ENCODE results near the gene AGPS. TPM values are rescaled to one million over a fixed set of nuclear protein-coding genes. Genes with fewer than 3 reads are reported as not detected.

AGPS gene
- polyA plus RNA-seq, 1 experiment, result 6.9 TPM

GRCh38 chr2:177433402-177433801, 40.8 kb downstream of the AGPS start:
- Histone ChIP-seq H3K4me3 (ENCODE audit: low read depth, low read length) (no peak overlapping the region), H3K36me3 (ENCODE audit: control insufficient read depth, insufficient read depth, low read length) (no peaks in the 10 kb centered on the region), H3K27me3 (ENCODE audit: control insufficient read depth, insufficient read depth, low read length) (no peaks in the 10 kb centered on the region)
- DNase-seq (ENCODE audit: low read depth), result no peak
- no peak for TF ChIP-seq CTCF (IDR thresholded peaks at IDR 0.05; ENCODE audit: insufficient read depth, low read depth, low read length)
- ChIA-PET CTCF (interaction anchor here (1.6 kb wide), 1 partner anchor 30 kb away, joined by 4 read pairs; no protein-coding TSS in a partner anchor), POLR2A (no interaction called here)

GRCh38 chr2:177434475-177434874, 41.9 kb downstream of the AGPS start:
- Histone ChIP-seq H3K4me3 (ENCODE audit: low read depth, low read length) (no peak overlapping the region), H3K27me3 (ENCODE audit: control insufficient read depth, insufficient read depth, low read length) (no peaks in the 10 kb centered on the region), H3K36me3 (ENCODE audit: control insufficient read depth, insufficient read depth, low read length) (no peaks in the 10 kb centered on the region)
- CTCF ChIA-PET, result interaction anchor here (0.6 kb wide), 1 partner anchor 573 kb away, joined by 3 read pairs; no protein-coding TSS in a partner anchor
- no peak for TF ChIP-seq CTCF (IDR thresholded peaks at IDR 0.05; ENCODE audit: insufficient read depth, low read depth, low read length)
- no peak for DNase-seq (ENCODE audit: low read depth)
- POLR2A ChIA-PET, result no interaction called here

DNA sequence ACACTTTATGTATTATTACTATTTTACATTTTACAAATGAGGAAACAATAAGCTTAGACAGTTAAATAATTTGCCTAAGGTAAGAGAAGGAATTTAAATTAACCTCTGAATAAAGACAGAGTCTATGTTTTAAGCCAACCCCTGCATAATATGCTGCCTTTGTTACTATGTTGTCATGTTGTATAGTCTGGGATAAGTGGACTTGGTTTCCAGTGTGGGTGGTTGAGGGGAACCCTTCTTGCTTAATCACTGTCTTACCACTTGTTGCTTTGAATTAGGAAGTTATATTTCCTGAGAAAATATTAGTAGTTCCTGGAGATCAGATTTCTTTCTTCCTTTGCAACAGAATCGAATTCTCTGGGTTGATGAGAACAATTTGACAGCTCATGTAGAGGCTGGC, 52.6 kb downstream of the AGPS start:
- no peak overlapping the region for H3K4me3 ChIP-seq (ENCODE audit: low read depth, low read length)
- no peak for DNase-seq (ENCODE audit: low read depth)
- no peaks in the 10 kb centered on the region for H3K36me3 ChIP-seq (ENCODE audit: control insufficient read depth, insufficient read depth, low read length)
- CTCF ChIA-PET, result no interaction called here
- TF ChIP-seq CTCF (IDR thresholded peaks at IDR 0.05; ENCODE audit: insufficient read depth, low read depth, low read length), result no peak
- H3K27me3 ChIP-seq (ENCODE audit: control insufficient read depth, insufficient read depth, low read length), result no peaks in the 10 kb centered on the region
- POLR2A ChIA-PET, result no interaction called here

GRCh38 chr2:177448031-177448430, 55.5 kb downstream of the AGPS start:
- no peaks in the 10 kb centered on the region for H3K27me3 ChIP-seq (ENCODE audit: control insufficient read depth, insufficient read depth, low read length)
- CTCF ChIA-PET, result interaction anchor here (0.7 kb wide), 1 partner anchor 157 kb away, joined by 3 read pairs; no protein-coding TSS in a partner anchor
- no peaks in the 10 kb centered on the region for H3K36me3 ChIP-seq (ENCODE audit: control insufficient read depth, insufficient read depth, low read length)
- TF ChIP-seq CTCF (IDR thresholded peaks at IDR 0.05; ENCODE audit: insufficient read depth, low read depth, low read length), result no peak
- POLR2A ChIA-PET, result no interaction called here
- H3K4me3 ChIP-seq (ENCODE audit: low read depth, low read length), result no peak overlapping the region
- no peak for DNase-seq (ENCODE audit: low read depth)

GRCh38 chr2:177449159-177449558, 56.6 kb downstream of the AGPS start:
- POLR2A ChIA-PET, result no interaction called here
- no peak for DNase-seq (ENCODE audit: low read depth)
- CTCF ChIA-PET, result no interaction called here
- no peaks in the 10 kb centered on the region for H3K27me3 ChIP-seq (ENCODE audit: control insufficient read depth, insufficient read depth, low read length)
- H3K4me3 ChIP-seq (ENCODE audit: low read depth, low read length), result no peak overlapping the region
- H3K36me3 ChIP-seq (ENCODE audit: control insufficient read depth, insufficient read depth, low read length), result no peaks in the 10 kb centered on the region
- TF ChIP-seq CTCF (IDR thresholded peaks at IDR 0.05; ENCODE audit: insufficient read depth, low read depth, low read length), result no peak
